Left lung (tissue), 10 donors: ENCODE data around the gene SLC25A42. TPM values are rescaled to one million over a fixed set of nuclear protein-coding genes. Genes with fewer than 3 reads are reported as not detected.

Experiments
- ATAC-seq: fragments of 200-7000 bp; cut with Tn5 transposase; one replicate; pipeline ENCODE4 v1.9.1; 2020; ENCODE audit warnings: moderate library complexity
- DNase-seq, 4 donors: peaks; one replicate each; pipeline ENCODE4 v3.0.0-alpha.2; 2013 to 2020
- H3K27ac ChIP-seq, 2 donors: fragments of 200-600 bp; sonication (generic) in 1 of 2; one replicate each; pipeline versions ENCODE4 v1.5.0 to v1.8.0; 2020 to 2021
- H3K27me3 ChIP-seq, 2 donors: fragments of 200-600 bp; sonication (generic) in 1 of 2; one replicate each; pipeline versions ENCODE4 v1.5.0 to v1.8.0; 2020 to 2021
- H3K36me3 ChIP-seq, 2 donors: fragments of 200-600 bp; sonication (generic) in 1 of 2; one replicate each; pipeline versions ENCODE4 v1.5.0 to v1.8.0; 2020 to 2021
- H3K4me1 ChIP-seq, 2 donors: fragments of 200-600 bp; one replicate each; pipeline ENCODE4 v1.8.0; 2021
- H3K4me3 ChIP-seq, 2 donors: fragments of 200-600 bp; sonication (generic) in 1 of 2; one replicate each; pipeline versions ENCODE4 v1.5.0 to v1.8.0; 2020 to 2021; ENCODE audit warnings: mild to moderate bottlenecking in 1 of 2
- H3K9me3 ChIP-seq, 2 donors: fragments of 200-600 bp; sonication (generic) in 1 of 2; one replicate each; pipeline versions ENCODE4 v1.5.0 to v1.8.0; 2020 to 2021
- CTCF ChIP-seq, 2 donors: fragments of 200-600 bp; sonication (generic) in 1 of 2; IDR thresholded peaks; one replicate each; pipeline versions ENCODE4 v1.5.0 to v1.8.0; 2021; ENCODE audit warnings: antibody characterized with exemption in 2 of 2
- intact Hi-C, 2 donors: fragments of 100-400 bp; cut with DNase I; formaldehyde crosslinking; loops; one replicate each; pipeline versions ENCODE4 v1.11.2 to v1.14.2; 2022
- polyA plus RNA-seq, 6 donors: library from polyadenylated mRNA; unstranded; fragments of 120-200 nt; gene quantifications; one replicate each; pipeline ENCODE4 v1.2.1, GENCODE V29; 2013; ENCODE audit not compliant: insufficient read length in 6 of 6
- total RNA-seq, 2 donors: library from RNA; stranded (reverse); fragmentation: NEBNext Ultra II Directional; extraction: Animal tissue kit (Norgen Biotek cat#: 25700); gene quantifications; one replicate each; pipeline ENCODE4 v1.2.1, GENCODE V29; 2021
- donor health status: DM: no; HTN: yes; CAD: no.
- donor health status: DM: no; HTN: no; CAD: no.

SLC25A42 gene
- total and polyA plus RNA-seq, 8 donors, result 7.6 to 16.6 (median 12.8) TPM

GRCh38 chr19:19057720-19058119, 6.1 kb upstream of the SLC25A42 start:
- intact Hi-C loops, result loop anchor here in 1 of 2 donors (10.0 kb wide), 1 partner anchor 77 kb away; the partner anchor contains the start of gene TMEM161A

GRCh38 chr19:19059018-19059836, 4.6 kb upstream of the SLC25A42 start:
- TF ChIP-seq CTCF (IDR thresholded peaks at IDR 0.05), result no peak
- intact Hi-C loops, result loop anchor here in 1 of 2 donors (10.0 kb wide), 1 partner anchor 76 kb away; the partner anchor contains the start of gene TMEM161A
- peak in 1 of 4 donors; percentile 21 for DNase-seq
- no peak overlapping the region for H3K4me3 ChIP-seq
- no peak for ATAC-seq
- H3K27ac ChIP-seq, result no peak overlapping the region
- H3K9me3 ChIP-seq, result no peaks in the 10 kb centered on the region
- H3K36me3 ChIP-seq, result peaks cover 0 to 55% of the 10 kb centered on the region in 2 donors
- H3K27me3 ChIP-seq, result no peaks in the 10 kb centered on the region
- peaks cover 0 to 14% of the 10 kb centered on the region in 2 donors for H3K4me1 ChIP-seq

More at GRCh38 chr19:19057720-19058119, 6.1 kb upstream of the SLC25A42 start:
- Histone ChIP-seq H3K27ac (no peak overlapping the region), H3K9me3 (no peaks in the 10 kb centered on the region), H3K4me1 (peaks cover 0 to 7% of the 10 kb centered on the region in 2 donors), H3K27me3 (no peaks in the 10 kb centered on the region), H3K4me3 (no peak overlapping the region), H3K36me3 (peaks cover 0 to 70% of the 10 kb centered on the region in 2 donors)
- no peak for TF ChIP-seq CTCF (IDR thresholded peaks at IDR 0.05)
- ATAC-seq (no peak), DNase-seq (no peak)

- Histone ChIP-seq H3K4me1 (peaks cover 3 to 22% of the 10 kb centered on the region in 2 donors), H3K27me3 (no peaks in the 10 kb centered on the region), H3K27ac (no peak overlapping the region), H3K36me3 (peaks cover 0 to 47% of the 10 kb centered on the region in 2 donors), H3K4me3 (no peak overlapping the region), H3K9me3 (no peaks in the 10 kb centered on the region)
- TF ChIP-seq CTCF (IDR thresholded peaks at IDR 0.05), result no peak
- no peak for ATAC-seq
- intact Hi-C loops, result loop anchor here in 1 of 2 donors (10.0 kb wide), 1 partner anchor 75 kb away; the partner anchor contains the start of gene TMEM161A
- DNase-seq, result peak in 3 of 4 donors; percentile 40 to 70 (median 53)
Measured at GRCh38 chr19:19059837-19060611, 3.8 kb upstream of the SLC25A42 start.

GRCh38 chr19:19061506-19061905, 2.3 kb upstream of the SLC25A42 start:
- DNase-seq, result no peak
- peaks cover 12 to 29% of the 10 kb centered on the region in 2 donors for H3K4me1 ChIP-seq
- no peak overlapping the region for H3K4me3 ChIP-seq
- TF ChIP-seq CTCF (IDR thresholded peaks at IDR 0.05), result no peak
- H3K9me3 ChIP-seq, result no peaks in the 10 kb centered on the region
- ATAC-seq, result no peak
- no peaks in the 10 kb centered on the region for H3K27me3 ChIP-seq
- H3K36me3 ChIP-seq, result peaks cover 0 to 33% of the 10 kb centered on the region in 2 donors
- H3K27ac ChIP-seq, result no peak overlapping the region
- intact Hi-C loops, result no loop called here
